B cell (primary cell): ENCODE results near the gene SHISA7.

Experiments used
- EZH2 ChIP-seq: IDR thresholded peaks from 2 replicates; pipeline ENCODE4 v1.6.1; 2012; ENCODE audit warnings: borderline replicate concordance, low read depth, mild to moderate bottlenecking, moderate library complexity, low read length; ENCODE audit not compliant: insufficient read depth, poor library complexity, severe bottlenecking
- TF ChIP-seq, protein P1 (sequence below): fragments of 200-600 bp; IDR thresholded peaks from one replicate; pipeline ENCODE4 v1.8.0; 2022; ENCODE audit warnings: antibody characterized with exemption, mild to moderate bottlenecking

DNA sequence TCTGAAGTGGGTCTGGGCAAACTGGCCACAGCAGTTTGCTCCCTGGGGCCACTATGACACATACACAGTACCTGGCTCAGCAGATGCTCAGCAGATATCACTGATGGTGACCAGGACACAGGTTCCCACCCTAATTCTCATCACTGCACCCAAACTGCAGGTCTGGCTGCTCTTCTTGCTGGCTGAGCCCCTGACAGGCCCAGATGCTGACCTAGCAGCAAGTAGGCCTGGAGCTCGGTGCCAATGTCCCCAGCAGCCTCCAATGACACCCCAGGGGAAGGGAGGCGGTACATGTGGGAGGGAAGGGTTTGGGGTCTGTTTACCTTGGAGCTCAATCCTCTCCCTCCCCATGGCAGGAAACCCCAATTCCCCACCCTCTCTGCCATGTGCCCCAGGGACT, 40.6 kb downstream of the SHISA7 start:
- TF ChIP-seq, protein P1, sequence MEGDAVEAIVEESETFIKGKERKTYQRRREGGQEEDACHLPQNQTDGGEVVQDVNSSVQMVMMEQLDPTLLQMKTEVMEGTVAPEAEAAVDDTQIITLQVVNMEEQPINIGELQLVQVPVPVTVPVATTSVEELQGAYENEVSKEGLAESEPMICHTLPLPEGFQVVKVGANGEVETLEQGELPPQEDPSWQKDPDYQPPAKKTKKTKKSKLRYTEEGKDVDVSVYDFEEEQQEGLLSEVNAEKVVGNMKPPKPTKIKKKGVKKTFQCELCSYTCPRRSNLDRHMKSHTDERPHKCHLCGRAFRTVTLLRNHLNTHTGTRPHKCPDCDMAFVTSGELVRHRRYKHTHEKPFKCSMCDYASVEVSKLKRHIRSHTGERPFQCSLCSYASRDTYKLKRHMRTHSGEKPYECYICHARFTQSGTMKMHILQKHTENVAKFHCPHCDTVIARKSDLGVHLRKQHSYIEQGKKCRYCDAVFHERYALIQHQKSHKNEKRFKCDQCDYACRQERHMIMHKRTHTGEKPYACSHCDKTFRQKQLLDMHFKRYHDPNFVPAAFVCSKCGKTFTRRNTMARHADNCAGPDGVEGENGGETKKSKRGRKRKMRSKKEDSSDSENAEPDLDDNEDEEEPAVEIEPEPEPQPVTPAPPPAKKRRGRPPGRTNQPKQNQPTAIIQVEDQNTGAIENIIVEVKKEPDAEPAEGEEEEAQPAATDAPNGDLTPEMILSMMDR: no peak
- no peak for TF ChIP-seq EZH2
